T-helper 2 cell (primary cell): ENCODE measurements around the gene PIP5K1C.
"Not testable (repeated sequence)": the region's sequence is repeated elsewhere in the genome, so short reads cannot be mapped to it uniquely, and the experiment has no call there.

Experiments
- DNase-seq, 5 experiments: peaks; one replicate each; pipeline versions ENCODE4 v3.0.0 to v3.0.0-alpha.2; 2012 to 2022

Gene PIP5K1C

DNA sequence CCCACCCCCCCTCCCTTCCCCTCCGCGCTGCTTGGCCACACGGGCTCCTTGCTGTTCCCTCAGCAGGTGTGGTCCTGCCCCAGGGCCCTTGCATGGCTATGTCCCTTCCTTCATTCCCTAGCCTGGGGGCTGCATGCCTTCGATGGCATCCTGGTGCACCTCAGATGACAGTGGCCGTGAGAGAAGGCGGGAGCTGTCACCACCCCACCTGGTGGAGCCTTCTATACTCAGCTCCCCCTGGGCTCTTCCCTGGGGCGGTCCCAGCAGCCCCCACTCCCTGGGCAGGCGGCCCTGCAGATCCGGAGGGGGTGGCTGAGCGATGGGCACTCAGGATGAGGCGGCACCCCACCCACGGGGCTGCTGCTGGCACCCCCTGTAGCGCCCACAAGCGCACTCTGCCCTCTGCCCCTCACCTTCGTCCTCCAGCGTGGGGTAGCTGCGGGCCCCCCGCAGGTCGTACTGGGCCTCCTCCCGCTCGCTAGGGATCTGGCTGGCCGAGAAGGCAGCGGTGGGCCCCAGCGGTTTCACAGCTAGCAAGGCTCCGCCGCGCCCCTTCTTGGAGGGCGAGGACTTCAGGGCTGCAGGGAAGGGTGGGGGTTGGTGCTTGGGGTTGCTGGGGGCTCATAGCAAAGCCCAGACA lies 56.5 kb downstream of the PIP5K1C start:
- DNase-seq = no peak

DNA sequence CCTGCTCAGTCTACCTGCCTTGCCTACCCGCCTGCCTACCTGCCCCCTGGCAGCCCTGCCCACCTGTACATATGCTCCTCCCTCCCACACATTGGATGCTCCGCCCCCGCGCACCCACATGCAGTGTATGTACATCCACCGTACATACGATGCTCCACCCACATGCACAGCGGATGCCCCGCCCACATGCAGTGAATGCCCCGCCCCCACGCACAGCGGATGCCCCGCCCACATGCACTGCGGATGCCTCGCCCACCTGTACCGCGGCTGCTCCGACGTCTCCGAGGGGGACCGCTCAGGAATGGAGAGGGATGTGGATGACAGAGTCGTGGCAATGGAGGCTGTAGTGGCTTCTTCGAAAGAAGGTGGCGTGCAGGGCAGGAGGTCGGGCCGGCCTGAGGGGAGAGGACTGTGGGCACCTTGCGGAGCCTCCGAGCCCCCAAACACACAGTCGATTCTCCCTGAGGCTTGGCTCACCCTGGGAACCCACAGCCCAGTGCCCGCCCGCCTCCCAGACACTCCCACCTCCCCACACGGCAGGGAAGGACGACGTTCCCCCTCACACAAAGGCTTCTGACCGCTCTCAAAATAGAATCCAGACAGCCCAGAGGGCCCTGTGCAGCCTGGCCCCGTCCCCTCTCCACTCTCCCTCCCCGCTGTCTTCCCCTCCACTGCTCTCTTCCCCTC lies 57.1 kb downstream of the PIP5K1C start:
- peak in 1 of 5 experiments; percentile 22 for DNase-seq

DNA sequence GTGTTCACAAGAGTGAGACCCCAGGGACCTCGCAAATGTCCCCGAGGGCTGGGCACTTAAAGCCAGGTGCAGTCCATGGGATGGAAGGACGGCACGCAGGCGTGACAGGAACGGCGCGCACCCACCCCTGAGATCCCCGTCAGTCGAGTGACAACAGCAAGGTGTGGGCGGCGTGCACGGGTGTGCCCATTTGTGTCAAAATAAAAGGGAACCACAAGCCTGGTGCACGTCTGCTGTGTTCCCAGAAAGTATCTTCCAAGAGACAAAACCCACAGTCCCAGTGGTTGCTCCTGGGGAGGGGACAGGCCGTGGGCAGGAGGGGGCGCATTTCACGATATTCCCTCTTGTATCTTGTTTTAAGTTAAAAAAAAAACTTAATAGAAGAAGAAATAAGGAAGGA lies 58.0 kb downstream of the PIP5K1C start:
- DNase-seq = no peak

DNA sequence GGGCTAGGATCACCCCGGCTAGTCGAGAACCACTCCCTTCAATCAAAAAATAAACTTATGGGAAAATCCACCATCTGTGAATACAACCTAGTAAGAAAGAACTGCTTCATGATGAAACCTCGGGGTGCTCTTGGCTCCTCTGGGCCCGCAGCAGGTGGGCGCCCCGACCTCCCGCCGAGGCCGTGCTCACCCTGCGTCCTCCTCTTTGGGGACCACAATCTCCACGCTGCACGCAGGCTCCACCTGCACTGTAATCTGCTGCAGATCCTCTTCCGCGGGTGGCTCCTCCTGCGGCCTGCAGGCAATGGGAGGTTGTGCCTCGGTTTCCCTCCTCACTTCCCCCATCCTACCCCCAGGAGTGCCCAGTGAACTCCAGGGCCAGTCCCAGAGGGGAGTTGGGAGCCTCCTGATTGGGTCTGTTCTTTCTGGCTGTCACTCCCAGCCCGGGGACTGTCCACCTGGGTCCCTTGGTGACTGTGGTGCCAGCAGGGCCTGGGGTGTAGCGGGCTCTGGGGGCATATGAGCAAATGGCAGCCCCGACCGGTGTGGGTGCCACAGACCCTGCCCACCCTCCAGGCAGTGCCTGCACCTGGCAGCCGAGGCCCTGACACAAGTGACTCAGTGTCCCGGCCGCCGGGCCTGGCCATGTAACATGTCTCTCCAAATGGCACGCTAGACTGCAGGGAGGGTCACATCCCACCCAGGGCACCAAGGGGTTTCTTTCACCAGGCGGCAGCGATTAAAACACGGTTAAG lies 58.6 kb downstream of the PIP5K1C start:
- DNase-seq = no peak

DNA sequence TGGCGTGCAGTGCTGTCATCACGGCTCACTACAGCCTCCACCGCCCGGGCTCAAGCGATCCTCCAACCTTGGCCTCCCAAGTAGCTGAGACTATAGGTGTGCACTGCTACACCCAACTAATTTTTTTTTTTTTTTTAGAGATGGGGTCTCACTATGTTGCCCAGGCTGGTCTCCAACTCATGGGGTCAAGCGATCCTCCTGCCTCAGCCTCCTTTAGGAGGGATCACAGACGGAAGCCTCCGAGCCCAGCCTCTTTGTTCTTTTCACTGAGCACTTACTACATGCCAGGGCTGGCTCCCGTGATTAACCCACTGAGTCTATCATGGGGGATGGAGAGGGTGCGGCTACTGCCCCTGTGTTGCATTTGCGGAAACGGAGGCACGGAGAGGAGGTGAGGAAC lies 60.8 kb downstream of the PIP5K1C start:
- no peak for DNase-seq

DNA sequence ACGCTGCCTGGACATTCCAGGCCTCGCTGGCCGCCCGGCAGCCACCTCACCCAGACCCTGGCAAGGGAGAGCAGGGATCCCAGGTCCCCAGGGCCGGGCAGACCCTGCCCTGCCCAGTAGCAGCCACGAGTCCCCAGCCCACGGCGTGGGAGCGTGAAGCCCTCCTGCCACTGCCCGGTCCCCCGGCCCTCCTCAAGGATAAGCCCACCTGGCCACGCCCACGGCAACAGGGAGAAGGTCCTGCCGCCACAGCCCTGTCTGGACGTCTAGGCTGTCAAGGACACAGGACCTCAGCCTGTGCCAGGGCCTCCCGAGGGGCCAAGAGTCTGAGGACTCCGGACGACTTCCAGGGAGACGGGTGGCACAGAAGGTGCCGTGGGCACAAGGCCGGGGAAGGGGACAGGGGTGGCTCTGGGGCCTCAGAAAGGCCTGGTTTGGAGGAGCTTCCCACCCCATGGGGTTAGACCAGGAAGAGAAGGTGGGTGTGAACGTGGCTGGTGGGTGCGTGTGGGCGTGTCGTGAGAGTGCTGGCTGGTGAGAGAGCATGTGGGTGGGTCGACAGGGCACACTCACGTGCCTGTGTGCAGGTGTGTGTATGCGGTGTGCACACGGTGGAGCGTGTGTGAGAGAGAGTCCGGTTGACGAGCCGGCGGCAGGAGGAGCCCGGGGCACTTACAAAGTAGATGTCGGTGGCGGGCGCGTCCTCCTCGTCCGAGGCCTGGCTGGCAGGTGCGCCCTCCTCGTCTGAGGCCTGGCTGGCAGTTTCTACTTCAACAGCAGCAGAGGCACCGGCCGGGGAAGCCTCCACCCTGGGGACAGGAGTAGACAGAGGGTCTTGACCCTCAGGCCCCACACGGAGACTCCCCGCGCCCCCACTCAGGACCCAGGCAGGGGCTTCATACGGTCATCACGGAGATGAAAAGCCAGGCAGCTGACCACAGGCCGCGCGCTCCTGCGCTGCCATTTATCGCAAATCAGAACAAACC lies 61.8 kb downstream of the PIP5K1C start:
- DNase-seq = no peak

GRCh38 chr19:3637621-3638020 lies 62.6 kb downstream of the PIP5K1C start:
- no peak for DNase-seq

DNA sequence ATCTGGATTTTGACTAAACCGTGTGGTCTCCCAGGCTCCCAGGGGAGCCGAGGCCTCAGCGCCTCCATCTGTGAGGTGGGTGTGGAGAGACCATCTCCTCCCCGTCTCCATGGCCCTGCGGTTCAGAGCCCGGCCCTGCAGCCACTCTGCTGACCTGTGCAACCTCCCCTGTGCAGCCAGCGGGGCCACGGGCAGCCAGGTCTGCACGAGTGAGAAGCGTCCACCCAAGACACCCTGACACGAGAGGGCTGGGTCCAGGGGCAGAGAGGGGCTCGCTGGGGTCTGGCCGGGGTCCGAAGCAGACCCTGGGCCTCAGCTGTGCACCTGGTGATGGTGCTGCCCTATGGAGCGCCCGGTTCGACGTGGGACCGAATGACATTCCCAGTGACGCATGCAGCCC lies 63.3 kb downstream of the PIP5K1C start:
- DNase-seq = no peak

DNA sequence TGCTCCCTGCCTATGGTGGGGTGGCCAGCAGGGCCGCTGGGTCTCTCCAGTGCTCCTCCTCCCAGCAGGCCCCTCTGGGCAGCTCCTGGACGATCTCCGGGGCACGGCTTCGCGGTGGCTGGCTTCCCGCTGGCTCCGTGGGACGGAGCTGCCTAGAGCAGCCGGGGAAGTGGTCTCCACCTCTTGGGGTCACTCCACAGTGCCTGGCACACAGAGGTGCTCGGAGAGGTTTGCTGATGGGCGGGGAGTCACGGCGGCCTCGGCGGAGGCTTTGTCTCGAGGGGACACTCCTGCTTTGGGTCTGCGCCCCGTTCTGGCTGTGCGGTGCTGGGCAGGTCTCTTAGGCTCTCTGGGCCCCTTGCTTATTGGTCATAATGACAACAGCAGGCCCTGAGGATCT lies 63.8 kb downstream of the PIP5K1C start:
- no peak for DNase-seq

DNA sequence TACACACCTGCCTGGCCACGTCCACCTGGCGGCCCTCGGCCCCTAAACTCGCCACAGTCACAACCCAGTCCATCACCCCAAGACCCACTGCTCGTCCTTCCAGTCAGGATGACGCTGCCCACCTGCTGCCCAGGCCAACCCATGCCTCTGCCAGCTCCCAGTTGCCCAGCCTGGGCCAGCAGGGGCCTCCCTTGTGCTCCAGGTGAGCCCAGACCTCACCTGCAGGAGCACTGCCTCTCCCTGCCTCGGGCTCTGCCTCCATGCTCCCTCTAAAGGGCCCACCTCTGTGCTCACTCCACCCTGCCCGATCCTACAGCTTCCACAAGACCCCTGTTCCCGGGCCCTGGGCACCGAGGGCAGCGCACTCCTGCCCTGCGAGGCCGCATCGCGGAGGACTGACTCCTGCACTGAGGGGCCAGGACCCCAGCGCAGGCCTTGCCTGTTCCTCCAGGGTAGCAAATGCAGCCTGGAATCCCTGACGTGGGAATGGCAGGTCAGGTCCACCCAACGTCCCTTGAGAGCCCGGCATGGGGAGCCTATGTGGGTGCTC lies 65.7 kb downstream of the PIP5K1C start:
- no peak for DNase-seq

DNA sequence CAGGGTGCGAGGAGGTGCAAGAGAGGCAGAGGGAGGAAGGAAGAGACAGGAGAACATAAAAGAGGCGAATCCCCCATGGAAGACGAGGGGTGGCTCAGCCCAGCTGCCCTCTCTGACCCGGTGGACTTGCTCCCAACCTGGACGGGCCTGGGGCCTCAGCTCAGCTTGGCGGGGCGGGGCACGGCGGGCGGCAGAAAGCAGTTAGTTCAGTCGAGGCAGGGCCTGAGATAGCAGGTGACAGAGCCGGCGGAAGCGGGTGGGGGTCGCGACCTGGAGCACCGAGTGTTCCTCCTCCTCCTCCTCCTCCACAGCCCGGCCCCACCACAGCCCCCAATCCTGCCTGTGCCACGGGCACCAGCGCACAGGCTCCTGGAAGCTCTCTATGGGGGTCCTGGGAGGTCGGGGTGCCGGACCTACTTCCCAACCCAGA lies 66.7 kb downstream of the PIP5K1C start:
- DNase-seq = no peak

DNA sequence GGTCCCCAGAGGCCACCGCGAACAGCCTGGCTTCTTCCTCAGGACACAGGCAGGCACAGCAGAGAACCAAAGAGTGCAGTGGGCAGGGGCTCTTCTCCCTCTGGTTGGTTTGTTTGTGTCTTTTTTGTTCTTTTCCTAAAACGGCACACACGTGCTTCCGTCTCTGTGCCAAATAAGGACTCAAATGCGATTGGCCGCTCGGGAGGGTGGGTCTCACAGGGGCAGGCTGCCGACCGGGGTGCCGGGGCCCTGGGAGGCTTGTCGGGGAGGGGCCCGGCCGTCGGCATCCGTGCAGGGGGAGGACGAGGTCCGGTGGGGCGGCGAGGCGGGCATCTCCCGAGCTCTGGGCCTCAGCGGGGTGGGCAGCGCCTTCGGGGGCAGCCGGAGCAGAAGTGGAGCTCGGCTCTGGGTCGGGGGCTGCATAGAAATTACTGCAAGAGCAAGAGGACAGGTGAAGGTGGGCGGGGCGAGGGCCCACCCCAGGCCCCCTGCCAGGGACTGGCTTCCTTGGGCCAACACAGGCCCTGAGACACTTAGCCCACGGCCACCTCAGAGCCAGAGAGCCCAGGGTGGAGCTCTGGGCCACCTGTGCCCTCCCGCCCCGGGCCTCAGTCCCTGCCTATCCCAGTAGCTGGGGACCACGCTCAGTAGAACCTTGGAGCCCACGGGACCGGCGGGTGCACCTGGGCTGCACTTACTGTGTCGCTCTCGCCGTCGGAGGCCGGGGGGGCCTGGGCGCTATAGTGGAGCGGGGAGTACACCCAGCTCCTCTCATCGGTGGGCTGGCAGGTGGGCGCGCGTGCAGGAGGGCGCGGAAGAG lies 67.3 kb downstream of the PIP5K1C start:
- no peak for DNase-seq

DNA sequence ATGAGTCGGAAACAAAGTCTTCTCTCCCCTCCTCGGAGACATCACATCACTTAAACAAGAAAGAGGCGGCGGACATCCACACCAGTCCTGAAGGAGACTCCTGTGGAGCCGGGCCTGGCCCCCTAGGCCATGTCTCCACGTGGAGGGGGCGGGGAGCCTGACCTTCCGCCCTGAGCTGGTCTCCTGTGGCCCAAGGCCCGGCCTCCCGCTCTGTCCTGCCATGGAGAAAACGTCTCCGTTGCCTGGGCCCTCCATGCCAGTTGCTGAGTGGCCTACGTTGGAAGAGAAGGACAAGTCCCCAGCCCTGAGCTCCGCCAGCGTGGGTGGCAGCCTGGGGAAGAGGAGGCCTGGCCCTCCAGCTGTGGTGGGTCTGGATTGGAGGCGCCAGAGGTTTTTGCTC lies 68.2 kb downstream of the PIP5K1C start:
- DNase-seq = no peak

DNA sequence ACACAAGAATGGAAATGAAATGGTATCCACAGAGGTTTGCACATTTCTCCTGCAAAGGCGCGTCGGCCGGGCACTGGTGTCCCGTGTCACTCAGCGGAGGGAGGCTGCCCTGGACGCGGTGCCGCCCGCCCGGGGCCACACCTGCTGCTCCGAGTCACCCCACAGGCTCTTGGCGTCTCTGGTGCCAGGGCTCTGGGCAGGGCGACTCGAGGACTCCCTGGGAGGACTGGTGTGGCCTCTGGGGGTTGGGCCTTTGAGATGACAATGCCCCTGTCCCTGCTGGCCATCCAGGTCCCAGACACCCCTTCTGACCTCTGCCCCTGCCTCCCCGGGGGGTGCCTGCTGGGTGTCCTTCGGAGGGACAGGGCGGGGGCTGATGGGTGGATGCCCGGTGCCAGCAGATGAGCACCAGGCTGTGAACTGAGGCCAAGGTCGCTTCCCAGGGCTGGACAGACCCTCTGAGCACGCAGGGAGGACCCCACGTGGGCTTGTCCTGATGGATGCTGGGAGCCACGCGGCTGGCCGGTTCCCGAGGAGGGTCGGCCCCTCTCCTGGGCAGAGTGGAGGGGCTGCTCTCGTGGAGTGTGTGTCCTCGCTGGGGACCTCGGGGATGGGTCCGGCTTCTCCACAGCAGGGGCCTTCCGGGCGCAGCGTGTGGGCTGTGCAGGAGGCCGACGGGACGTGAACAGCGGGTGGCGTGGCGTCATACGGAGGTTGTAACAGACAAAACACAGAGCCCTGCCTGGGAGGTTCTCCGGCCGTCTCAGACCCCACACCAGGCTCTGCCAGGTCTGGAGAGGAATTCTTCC lies 69.0 kb downstream of the PIP5K1C start:
- DNase-seq = no peak

- not testable (repeated sequence) for DNase-seq
These were observed 71.5 kb downstream of the PIP5K1C start for GRCh38 chr19:3628766-3629165.

GRCh38 chr19:3627351-3627723 lies 72.9 kb downstream of the PIP5K1C start:
- DNase-seq = no peak

- peak; percentile 97 to 98 (median 98) for DNase-seq
These were observed 73.6 kb downstream of the PIP5K1C start, which contains the start of gene CACTIN for GRCh38 chr19:3626473-3627350. CACTIN (minus strand) TSS chr19:3626790; CDS start chr19:3626762, 28 bp downstream.

- DNase-seq = peak in 1 of 5 experiments; percentile 24
These were observed 74.2 kb downstream of the PIP5K1C start for GRCh38 chr19:3625996-3626472.

GRCh38 chr19:3623716-3624115 lies 76.6 kb downstream of the PIP5K1C start:
- DNase-seq = no peak
